HL-60 (cell line): ENCODE measurements around the gene CNIH3.

Source experiments
- CTCF ChIP-seq: IDR thresholded peaks from one replicate; pipeline ENCODE4 v1.5.1; 2011; ENCODE audit warnings: low read length, control low read depth, inconsistent platforms; ENCODE audit not compliant: insufficient read depth
- GABPA ChIP-seq: IDR thresholded peaks from 2 replicates; pipeline ENCODE4 v1.6.1; 2012; ENCODE audit warnings: low read depth
- POLR2AphosphoS5 ChIP-seq: IDR thresholded peaks from 2 replicates; pipeline ENCODE4 v1.6.1; 2012; ENCODE audit warnings: low read depth
- REST ChIP-seq: IDR thresholded peaks from 2 replicates; pipeline ENCODE4 v1.6.1; 2012; ENCODE audit warnings: low read depth; ENCODE audit not compliant: insufficient replicate concordance
- SPI1 ChIP-seq: IDR thresholded peaks from 2 replicates; pipeline ENCODE4 v1.6.1; 2012; ENCODE audit warnings: low read depth, mild to moderate bottlenecking, borderline replicate concordance

- TF ChIP-seq GABPA (no peak), POLR2AphosphoS5 (no peak), CTCF (no peak), REST (no peak), SPI1 (no peak)
These were observed 9.9 kb downstream of the CNIH3 start for GRCh38 chr1:224626042-224626441.
